Dedifferentiated amniotic fluid mesenchymal stem cell (primary cell): ENCODE results near the gene OGFR.

Experiments
- DNase-seq: peaks from one replicate; pipeline ENCODE4 v3.0.0-alpha.2; 2016; ENCODE audit errors: extremely low spot score

OGFR gene

GRCh38 chr20:62825986-62826645 is 21.5 kb downstream of the OGFR start:
- no peak for DNase-seq

GRCh38 chr20:62826646-62827310 is 22.1 kb downstream of the OGFR start:
- no peak for DNase-seq

GRCh38 chr20:62827311-62828038 is 22.8 kb downstream of the OGFR start:
- no peak for DNase-seq

- DNase-seq = no peak
Measured at GRCh38 chr20:62828051-62828450, 23.4 kb downstream of the OGFR start.

GRCh38 chr20:62828511-62829230 is 24.0 kb downstream of the OGFR start:
- DNase-seq = no peak

- DNase-seq = no peak
Measured at GRCh38 chr20:62829231-62830230, 24.9 kb downstream of the OGFR start.

- DNase-seq = no peak
Measured at GRCh38 chr20:62830251-62830650, 25.6 kb downstream of the OGFR start.

- no peak for DNase-seq
Measured at GRCh38 chr20:62830821-62831220, 26.2 kb downstream of the OGFR start.

- no peak for DNase-seq
Measured at GRCh38 chr20:62831361-62831788, 26.7 kb downstream of the OGFR start.

- no peak for DNase-seq
Measured at GRCh38 chr20:62831854-62832211, 27.2 kb downstream of the OGFR start.

- no peak for DNase-seq
Measured at GRCh38 chr20:62832212-62832922, 27.7 kb downstream of the OGFR start.

- DNase-seq = no peak
Measured at GRCh38 chr20:62832951-62833391, 28.3 kb downstream of the OGFR start.

- DNase-seq = no peak
Measured at GRCh38 chr20:62834967-62835730, 30.5 kb downstream of the OGFR start.

GRCh38 chr20:62835931-62836861 is 31.6 kb downstream of the OGFR start:
- no peak for DNase-seq

- DNase-seq = no peak
Measured at GRCh38 chr20:62836967-62837490, 32.4 kb downstream of the OGFR start.

GRCh38 chr20:62837790-62838127 is 33.1 kb downstream of the OGFR start:
- DNase-seq = no peak

- DNase-seq = no peak
Measured at GRCh38 chr20:62838128-62838891, 33.7 kb downstream of the OGFR start.

GRCh38 chr20:62839261-62839660 is 34.6 kb downstream of the OGFR start:
- no peak for DNase-seq
